HUES64 (cell line): ENCODE data around the gene PHF11.

Experiments used
- H3K27ac ChIP-seq: 2 replicates; pipeline ENCODE4 v1.7.0; 2013; ENCODE audit warnings: low read depth, low read length, inconsistent platforms
- H3K27me3 ChIP-seq: 2 replicates; pipeline ENCODE4 v1.6.1; 2013; ENCODE audit warnings: mild to moderate bottlenecking, low read length; ENCODE audit not compliant: insufficient read depth
- H3K36me3 ChIP-seq: 2 replicates; pipeline ENCODE4 v1.6.1; 2013; ENCODE audit warnings: mild to moderate bottlenecking, low read length; ENCODE audit not compliant: insufficient read depth
- H3K4me1 ChIP-seq: 2 replicates; pipeline ENCODE4 v1.6.1; 2013; ENCODE audit warnings: mild to moderate bottlenecking, low read length, moderate library complexity; ENCODE audit not compliant: insufficient read depth
- H3K4me3 ChIP-seq: 2 replicates; pipeline ENCODE4 v1.5.1; 2013; ENCODE audit warnings: mild to moderate bottlenecking, low read length, moderate library complexity
- H3K9ac ChIP-seq: 2 replicates; pipeline ENCODE4 v1.6.1; 2013; ENCODE audit warnings: mild to moderate bottlenecking, low read depth, low read length
- H3K9me3 ChIP-seq: 2 replicates; pipeline ENCODE4 v1.6.1; 2013; ENCODE audit warnings: low read depth, low read length; ENCODE audit not compliant: insufficient read depth
- WGBS: fragments of 150-250, 120-280 bp; methylation state at CpG from one replicate; pipeline ENCODE4 v1.1.7; 2013; ENCODE audit warnings: missing lambda C conversion rate; 5-methylcytosine and 5-hydroxymethylcytosine counted together

The PHF11 gene

GRCh38 chr13:49530457-49530856, 34.7 kb downstream of the PHF11 start:
- Histone ChIP-seq H3K9ac (no peak overlapping the region), H3K9me3 (no peaks in the 10 kb centered on the region), H3K27ac (no peak overlapping the region), H3K27me3 (no peaks in the 10 kb centered on the region), H3K4me3 (no peak overlapping the region), H3K4me1 (no peaks in the 10 kb centered on the region), H3K36me3 (peaks cover 41% of the 10 kb centered on the region)
- 91% methylated on average over 7 of the region's 7 CpGs for WGBS

- no peak overlapping the region for H3K9ac ChIP-seq
- peaks cover 50% of the 10 kb centered on the region for H3K36me3 ChIP-seq
- no peak overlapping the region for H3K27ac ChIP-seq
- 97% methylated on average over 1 of the region's 1 CpG for WGBS
- no peak overlapping the region for H3K4me3 ChIP-seq
- H3K4me1 ChIP-seq, result no peaks in the 10 kb centered on the region
- no peaks in the 10 kb centered on the region for H3K9me3 ChIP-seq
- H3K27me3 ChIP-seq, result no peaks in the 10 kb centered on the region
These were observed 36.8 kb downstream of the PHF11 start for GRCh38 chr13:49532593-49532992.

GRCh38 chr13:49533011-49533410, 37.3 kb downstream of the PHF11 start:
- no peak overlapping the region for H3K27ac ChIP-seq
- no peaks in the 10 kb centered on the region for H3K4me1 ChIP-seq
- no peak overlapping the region for H3K9ac ChIP-seq
- no peaks in the 10 kb centered on the region for H3K9me3 ChIP-seq
- H3K4me3 ChIP-seq, result no peak overlapping the region
- H3K27me3 ChIP-seq, result no peaks in the 10 kb centered on the region
- H3K36me3 ChIP-seq, result peaks cover 53% of the 10 kb centered on the region

- no peak overlapping the region for H3K9ac ChIP-seq
- H3K4me3 ChIP-seq, result no peak overlapping the region
- 87% methylated on average over 7 of the region's 7 CpGs for WGBS
- H3K36me3 ChIP-seq, result peaks cover 53% of the 10 kb centered on the region
- no peaks in the 10 kb centered on the region for H3K4me1 ChIP-seq
- no peaks in the 10 kb centered on the region for H3K27me3 ChIP-seq
- no peak overlapping the region for H3K27ac ChIP-seq
- no peaks in the 10 kb centered on the region for H3K9me3 ChIP-seq
These were observed 38.0 kb downstream of the PHF11 start for GRCh38 chr13:49533591-49534269.

- H3K27ac ChIP-seq, result no peak overlapping the region
- H3K4me1 ChIP-seq, result peaks cover 10% of the 10 kb centered on the region; the same call in 1 of the 2 replicates
- 90% methylated on average over 7 of the region's 7 CpGs for WGBS
- no peak overlapping the region for H3K4me3 ChIP-seq
- H3K36me3 ChIP-seq, result peaks cover 73% of the 10 kb centered on the region
- no peaks in the 10 kb centered on the region for H3K9me3 ChIP-seq
- no peaks in the 10 kb centered on the region for H3K27me3 ChIP-seq
- no peak overlapping the region for H3K9ac ChIP-seq
These were observed 40.6 kb downstream of the PHF11 start for GRCh38 chr13:49536144-49536873.

GRCh38 chr13:49538404-49538803, 42.7 kb downstream of the PHF11 start:
- H3K27ac ChIP-seq, result no peak overlapping the region
- H3K4me3 ChIP-seq, result no peak overlapping the region
- 97% methylated on average over 2 of the region's 2 CpGs for WGBS
- peaks cover 10% of the 10 kb centered on the region; the same call in 1 of the 2 replicates for H3K4me1 ChIP-seq
- no peaks in the 10 kb centered on the region for H3K9me3 ChIP-seq
- H3K9ac ChIP-seq, result no peak overlapping the region
- H3K36me3 ChIP-seq, result peaks cover 76% of the 10 kb centered on the region
- H3K27me3 ChIP-seq, result no peaks in the 10 kb centered on the region

GRCh38 chr13:49539313-49539712, 43.6 kb downstream of the PHF11 start:
- Histone ChIP-seq H3K27me3 (no peaks in the 10 kb centered on the region), H3K9ac (no peak overlapping the region), H3K4me3 (no peak overlapping the region), H3K4me1 (peaks cover 10% of the 10 kb centered on the region; the same call in 1 of the 2 replicates), H3K36me3 (peaks cover 73% of the 10 kb centered on the region), H3K9me3 (no peaks in the 10 kb centered on the region), H3K27ac (no peak overlapping the region)
- 94% methylated on average over 5 of the region's 5 CpGs for WGBS

- 96% methylated on average over 3 of the region's 3 CpGs for WGBS
- Histone ChIP-seq H3K9ac (no peak overlapping the region), H3K27ac (no peak overlapping the region), H3K4me3 (no peak overlapping the region), H3K4me1 (peaks cover 10% of the 10 kb centered on the region; the same call in 1 of the 2 replicates), H3K27me3 (no peaks in the 10 kb centered on the region), H3K36me3 (peaks cover 75% of the 10 kb centered on the region), H3K9me3 (no peaks in the 10 kb centered on the region)
These were observed 44.0 kb downstream of the PHF11 start for GRCh38 chr13:49539746-49540145.

- no peaks in the 10 kb centered on the region for H3K27me3 ChIP-seq
- H3K27ac ChIP-seq, result peak overlapping the region; percentile 4
- H3K36me3 ChIP-seq, result peaks cover 81% of the 10 kb centered on the region
- WGBS, result 74% methylated on average over 7 of the region's 7 CpGs
- H3K9ac ChIP-seq, result peak overlapping the region; percentile 41; the same call in 1 of the 2 replicates
- no peaks in the 10 kb centered on the region for H3K9me3 ChIP-seq
- H3K4me1 ChIP-seq, result peaks cover 10% of the 10 kb centered on the region; the same call in 1 of the 2 replicates
- H3K4me3 ChIP-seq, result no peak overlapping the region
These were observed 44.8 kb downstream of the PHF11 start for GRCh38 chr13:49540552-49540951.

- Histone ChIP-seq H3K4me1 (peaks cover 10% of the 10 kb centered on the region; the same call in 1 of the 2 replicates), H3K4me3 (no peak overlapping the region), H3K36me3 (peaks cover 84% of the 10 kb centered on the region), H3K27me3 (no peaks in the 10 kb centered on the region), H3K27ac (no peak overlapping the region), H3K9ac (no peak overlapping the region), H3K9me3 (no peaks in the 10 kb centered on the region)
- 95% methylated on average over 3 of the region's 3 CpGs for WGBS
These were observed 47.9 kb downstream of the PHF11 start for GRCh38 chr13:49543656-49544055.

- Histone ChIP-seq H3K27me3 (no peaks in the 10 kb centered on the region), H3K4me3 (no peak overlapping the region), H3K9me3 (no peaks in the 10 kb centered on the region), H3K36me3 (peaks cover 78% of the 10 kb centered on the region), H3K27ac (no peak overlapping the region), H3K9ac (no peak overlapping the region), H3K4me1 (peaks cover 5% of the 10 kb centered on the region; the same call in 1 of the 2 replicates)
- WGBS, result 91% methylated on average over 4 of the region's 4 CpGs
These were observed 49.9 kb downstream of the PHF11 start for GRCh38 chr13:49545661-49546060.
